NCI-H82 treated with DMSO at 0.1 percent for 48 hours (cell line): Measurements from ENCODE around the gene XG.
A peak's percentile ranks its signal among the peaks of the same experiment; 100 is the strongest.
"Not testable (repeated sequence)": the region's sequence is repeated elsewhere in the genome, so short reads cannot be mapped to it uniquely, and the experiment has no call there.

Source experiments
- DNase-seq: peaks from one replicate; lab custom pipeline; 2025; ENCODE audit not compliant: unreplicated experiment; lab: John Stamatoyannopoulos, UW

The XG gene

GRCh38 chrX:2774776-2775175 lies 22.9 kb downstream of the XG start:
- DNase-seq, result no peak

- DNase-seq, result not testable (repeated sequence)
Measured at GRCh38 chrX:2780472-2781225, 28.8 kb downstream of the XG start.

GRCh38 chrX:2781226-2781571 lies 29.4 kb downstream of the XG start:
- DNase-seq, result peak; percentile 55

DNA sequence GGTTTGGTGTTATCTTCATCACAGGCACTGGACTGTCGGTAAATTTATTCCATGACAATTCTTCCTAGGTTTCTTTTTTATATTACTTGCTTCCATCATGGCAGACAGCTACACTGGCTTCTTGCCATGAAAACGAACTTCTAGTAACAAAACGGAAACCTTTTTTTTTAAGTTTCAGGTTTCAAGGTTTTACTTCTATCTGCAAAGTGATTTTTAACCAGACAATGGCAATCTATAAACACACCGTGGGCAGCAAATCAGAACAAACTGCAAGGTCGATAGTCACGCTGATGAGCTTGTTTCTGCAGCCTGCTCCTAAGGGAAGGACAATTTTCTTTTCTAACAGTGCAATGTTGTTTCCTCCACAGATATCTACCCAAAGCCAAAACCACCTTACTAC lies 29.9 kb downstream of the XG start:
- DNase-seq, result no peak

DNA sequence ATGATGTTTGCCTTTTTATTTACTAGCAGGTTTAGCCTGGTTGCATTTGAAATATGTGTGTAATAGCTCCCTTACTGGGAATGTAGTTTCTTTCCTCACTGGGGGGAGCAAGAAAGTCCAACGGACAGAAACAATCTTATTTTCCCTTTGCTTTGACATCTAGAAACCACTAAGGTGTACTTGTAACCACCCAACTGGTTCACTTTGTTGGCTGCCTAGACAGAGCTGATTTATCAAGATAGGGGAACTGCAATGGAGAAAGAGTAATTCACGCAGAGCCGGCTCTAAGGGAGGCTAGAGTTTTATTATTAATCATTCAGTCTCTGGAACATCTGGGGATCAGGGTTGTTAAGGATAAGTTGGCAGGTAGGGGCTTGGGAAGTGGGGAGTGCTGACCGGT lies 30.3 kb downstream of the XG start:
- no peak for DNase-seq

- DNase-seq, result no peak
Measured at GRCh38 chrX:2782778-2783177, 30.9 kb downstream of the XG start.

DNA sequence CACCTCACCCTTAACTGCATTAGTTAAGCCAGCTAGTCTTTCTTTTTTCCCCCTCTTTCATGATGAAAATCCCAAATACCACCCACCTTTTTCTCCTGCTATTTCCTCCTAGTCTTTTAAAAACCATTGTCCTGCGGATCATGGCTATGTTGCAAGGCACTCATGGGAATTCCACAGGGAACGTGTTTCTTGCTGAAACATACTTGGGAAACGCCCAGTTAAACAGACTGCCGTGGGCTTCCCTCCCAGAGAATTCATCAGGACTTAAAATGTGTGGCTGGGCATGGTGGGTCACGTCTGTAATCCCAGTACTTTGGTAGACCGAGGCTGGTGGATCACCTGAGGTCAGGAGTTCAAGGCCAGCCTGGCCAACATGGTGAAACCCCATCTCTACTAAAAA lies 32.2 kb downstream of the XG start:
- DNase-seq, result no peak

- DNase-seq, result no peak
Measured at GRCh38 chrX:2785538-2785937, 33.7 kb downstream of the XG start.

GRCh38 chrX:2788980-2789379 lies 37.1 kb downstream of the XG start:
- DNase-seq, result no peak

- DNase-seq, result no peak
Measured at GRCh38 chrX:2789569-2789968, 37.7 kb downstream of the XG start.

GRCh38 chrX:2793752-2794151 lies 41.9 kb downstream of the XG start:
- peak; percentile 9 for DNase-seq

DNA sequence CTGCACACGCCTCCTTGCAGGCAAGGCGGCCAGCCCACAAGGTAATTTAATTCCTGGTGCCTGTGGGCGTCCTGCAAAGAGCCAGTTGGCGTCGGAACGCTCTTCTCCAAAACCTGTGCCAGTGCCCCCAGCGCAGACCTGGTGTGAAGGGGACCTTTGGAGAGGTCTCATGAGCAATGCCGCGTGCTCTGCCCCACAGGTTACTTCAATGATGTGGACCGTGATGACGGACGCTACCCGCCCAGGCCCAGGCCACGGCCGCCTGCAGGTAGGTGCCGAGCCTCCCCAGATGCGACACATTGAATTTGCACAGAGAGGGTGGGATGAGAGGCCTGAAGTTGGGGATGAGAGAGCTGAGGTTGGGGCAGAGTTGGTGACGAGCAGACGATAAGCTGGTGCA lies 42.5 kb downstream of the XG start:
- no peak for DNase-seq

GRCh38 chrX:2796808-2797207 lies 45.0 kb downstream of the XG start:
- DNase-seq, result peak; percentile 44

- DNase-seq, result no peak
Measured at GRCh38 chrX:2799369-2799768, 47.5 kb downstream of the XG start.

GRCh38 chrX:2799980-2800379 lies 48.1 kb downstream of the XG start:
- DNase-seq, result not testable (repeated sequence)

DNA sequence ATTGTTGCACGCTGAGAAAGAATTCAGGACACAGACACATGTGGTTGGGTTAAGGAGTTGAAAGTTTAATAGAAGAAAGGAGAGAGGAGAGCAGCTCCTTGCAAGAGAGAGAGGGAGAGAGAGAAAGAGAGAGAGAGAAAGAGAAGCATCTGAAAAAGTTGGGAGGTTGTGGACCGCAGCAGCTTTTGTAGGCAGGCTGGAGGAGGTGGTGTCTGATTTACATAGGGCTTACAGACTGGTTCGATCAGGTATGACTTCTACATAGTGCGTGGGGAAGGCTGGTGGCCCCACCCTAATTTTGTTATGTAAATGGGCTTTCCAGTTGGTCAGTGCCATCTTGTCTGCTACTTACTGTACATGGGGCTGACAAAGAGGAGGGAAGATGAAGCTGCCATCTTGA lies 49.4 kb downstream of the XG start:
- DNase-seq, result no peak

GRCh38 chrX:2802376-2803090 lies 50.7 kb downstream of the XG start:
- DNase-seq, result not testable (repeated sequence)

DNA sequence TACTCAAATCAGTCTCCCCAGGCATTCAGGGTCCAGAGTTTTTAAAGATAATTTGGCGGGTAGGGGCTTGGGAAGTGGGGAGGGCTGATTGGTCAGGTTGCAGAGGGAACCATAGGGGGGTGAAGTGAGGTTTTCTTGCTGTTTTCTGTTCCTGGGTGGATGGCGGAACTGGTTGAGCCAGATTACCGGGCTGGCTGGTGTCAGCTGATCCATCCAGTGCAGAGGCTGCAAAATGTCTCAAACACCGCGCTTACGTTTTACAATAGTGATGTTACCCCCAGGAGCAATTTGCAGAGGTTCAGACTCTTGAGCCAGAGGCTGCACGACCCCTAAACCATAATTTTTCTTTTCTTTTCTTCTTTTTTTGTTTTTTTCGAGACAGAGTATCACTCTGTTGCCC lies 51.6 kb downstream of the XG start:
- DNase-seq, result not testable (repeated sequence)

DNA sequence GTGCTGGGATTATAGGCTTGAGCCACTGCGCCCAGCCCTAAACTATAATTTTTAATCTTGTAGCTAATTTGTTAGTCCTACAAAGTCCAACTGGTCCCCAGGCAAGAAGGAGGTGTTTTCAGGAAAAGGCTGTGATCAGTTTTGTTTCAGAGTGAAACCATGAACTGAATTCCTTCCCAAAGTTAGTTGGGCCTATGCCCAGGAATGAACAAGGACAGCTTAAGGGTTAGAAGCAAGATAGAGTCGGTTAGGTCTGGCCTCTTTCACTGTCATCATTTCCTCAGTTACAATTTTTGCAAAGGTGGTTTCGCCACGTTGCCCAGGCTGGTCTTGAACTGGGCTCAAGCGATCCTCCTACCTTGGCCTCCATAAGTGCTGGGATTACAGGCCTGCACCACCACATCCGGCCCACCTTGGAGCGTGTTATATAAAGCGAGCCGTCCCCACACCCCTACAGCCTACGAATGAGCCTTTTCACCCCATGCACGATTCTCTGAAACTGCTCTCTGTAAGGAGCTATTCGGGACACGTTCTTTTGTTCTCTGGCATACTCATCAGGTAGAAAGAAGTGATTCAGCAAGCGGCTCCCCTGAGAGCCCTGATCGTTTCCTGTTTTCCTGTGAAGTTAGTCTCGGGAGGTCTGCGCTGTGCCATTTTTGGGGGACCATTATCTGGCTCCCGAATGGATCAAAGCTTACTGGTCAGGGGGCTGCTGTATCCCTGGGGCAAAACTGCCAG lies 52.4 kb downstream of the XG start:
- DNase-seq, result not testable (repeated sequence)

DNA sequence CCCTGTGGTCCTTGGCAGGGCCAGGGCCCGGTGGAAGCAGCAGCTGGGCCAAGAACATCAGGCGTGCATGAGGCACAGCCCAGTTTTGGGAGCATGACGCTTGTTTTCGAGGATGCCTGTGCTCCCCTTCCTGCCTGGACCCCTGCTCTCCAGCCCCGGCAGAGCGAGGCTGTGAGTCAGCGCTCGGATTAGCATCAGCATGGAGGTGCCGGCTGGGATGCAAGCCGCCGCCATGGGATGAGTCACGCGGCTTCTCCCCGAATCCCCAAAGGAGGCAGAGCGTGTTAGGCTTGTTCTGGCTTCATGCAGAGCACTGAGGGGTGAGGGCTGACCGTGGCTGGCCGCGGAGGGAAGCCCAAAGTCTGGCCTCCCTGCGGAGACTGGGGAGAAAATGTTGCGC lies 53.0 kb downstream of the XG start:
- DNase-seq, result not testable (repeated sequence)

DNA sequence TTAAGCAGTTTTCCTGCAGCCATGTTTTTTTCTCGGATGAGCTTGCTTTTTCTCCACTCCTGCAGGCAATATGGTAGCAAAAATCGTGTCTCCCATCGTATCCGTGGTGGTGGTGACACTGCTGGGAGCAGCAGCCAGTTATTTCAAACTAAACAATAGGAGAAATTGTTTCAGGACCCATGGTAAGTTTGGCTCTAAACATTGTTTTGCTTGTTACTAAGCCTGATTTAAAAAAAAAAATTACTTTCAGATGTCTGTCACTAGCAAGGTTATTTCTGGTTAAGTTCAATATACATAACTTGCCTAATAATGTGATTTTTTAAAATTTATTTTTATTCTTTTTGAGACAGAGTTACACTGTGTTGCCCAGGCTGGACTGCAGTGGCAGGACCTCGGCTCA lies 59.4 kb downstream of the XG start:
- no peak for DNase-seq
